KOPT-K1 (cell line): Measurements from ENCODE around the gene TSTD1.
"Not testable (repeated sequence)": the region's sequence is repeated elsewhere in the genome, so short reads cannot be mapped to it uniquely, and the experiment has no call there.

Experiments used
- H3K27ac ChIP-seq: fragments of 200-600 bp; sonication (generic); 2 replicates; pipeline ENCODE4 v1.5.1; 2016; ENCODE audit warnings: antibody characterized with exemption, mild to moderate bottlenecking, low read depth, low read length; ENCODE audit not compliant: poor library complexity, severe bottlenecking
- H3K36me3 ChIP-seq: fragments of 200-600 bp; sonication (generic); 2 replicates; pipeline ENCODE4 v1.5.1; 2017; ENCODE audit warnings: antibody characterized with exemption, mild to moderate bottlenecking, low read length, moderate library complexity; ENCODE audit not compliant: insufficient read depth
- H3K9me3 ChIP-seq: fragments of 200-600 bp; sonication (generic); 2 replicates; pipeline ENCODE4 v1.5.1; 2017; ENCODE audit warnings: antibody characterized with exemption, low read length, mild to moderate bottlenecking; ENCODE audit not compliant: insufficient read depth, poor library complexity, severe bottlenecking

Gene TSTD1

DNA sequence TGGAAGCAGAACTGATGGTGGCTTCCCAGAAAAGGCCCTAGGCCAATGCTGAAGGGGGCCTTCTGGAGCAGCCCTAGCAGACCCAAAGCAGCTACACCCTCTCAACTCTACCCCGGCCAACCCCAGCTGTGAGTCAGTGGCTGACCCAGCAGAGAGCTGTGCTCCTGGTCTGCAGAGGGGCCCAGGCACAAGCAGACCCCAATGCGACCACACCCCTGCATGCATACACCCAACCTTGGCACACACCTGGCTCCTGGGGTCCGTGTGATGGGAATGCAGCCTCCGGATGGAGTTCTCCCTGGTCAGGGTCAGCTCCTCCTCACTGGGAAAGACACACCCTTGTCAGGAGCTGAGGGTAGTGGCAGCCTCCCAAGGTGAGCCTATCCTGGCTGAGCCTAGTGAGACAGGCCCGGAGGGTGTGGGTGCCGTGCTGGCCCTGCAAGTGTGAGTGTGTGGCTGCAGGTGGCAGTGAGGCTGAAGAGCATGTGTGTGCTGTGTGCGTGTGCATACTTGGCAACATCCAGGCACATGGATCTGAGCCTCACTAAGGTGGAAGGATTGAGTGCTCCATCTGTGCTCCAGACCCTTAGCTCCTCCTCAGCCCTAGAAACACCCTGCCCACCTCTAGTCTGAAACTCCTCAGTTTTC, 34.8 kb upstream of the TSTD1 start:
- H3K9me3 ChIP-seq = no peaks in the 10 kb centered on the region
- H3K27ac ChIP-seq = peak overlapping the region; percentile 7
- H3K36me3 ChIP-seq = no peaks in the 10 kb centered on the region

DNA sequence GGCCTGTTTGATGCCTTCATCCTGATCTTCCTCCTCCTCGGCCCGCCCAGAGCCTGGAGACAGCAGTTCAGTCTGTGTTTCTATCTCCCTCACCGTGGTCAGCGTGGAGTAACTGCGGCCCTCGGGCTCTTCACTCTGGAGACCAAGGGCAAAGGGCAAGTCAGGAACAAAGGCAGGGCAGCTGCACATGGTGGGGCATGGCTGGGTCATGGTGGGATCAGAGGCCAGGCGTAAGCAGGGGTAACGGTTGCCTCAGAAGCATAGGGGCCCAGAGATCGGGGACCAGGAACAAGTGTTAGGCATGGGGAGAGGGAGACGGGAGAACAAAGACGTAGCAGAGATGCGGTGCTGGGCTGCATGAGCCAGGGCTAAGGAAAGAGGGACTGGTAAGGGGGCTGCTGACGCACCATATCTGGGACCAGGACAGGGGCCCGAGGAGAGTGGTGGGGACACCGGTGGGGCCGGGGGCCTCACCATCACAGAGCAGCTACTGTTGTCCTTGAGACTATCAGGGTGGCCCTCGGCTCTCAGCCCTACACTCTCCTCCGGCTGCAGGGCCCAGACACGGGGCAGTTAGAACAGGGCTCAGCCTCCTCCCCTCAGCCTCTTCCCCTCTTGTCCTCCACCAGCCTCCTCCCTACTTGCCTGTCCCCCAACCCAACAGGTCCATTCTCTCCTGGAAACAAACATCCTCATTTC, 34.1 kb upstream of the TSTD1 start:
- Histone ChIP-seq H3K36me3 (no peaks in the 10 kb centered on the region), H3K27ac (peak overlapping the region; percentile 7)

GRCh38 chr1:161071886-161072371, 33.2 kb upstream of the TSTD1 start:
- Histone ChIP-seq H3K9me3 (no peaks in the 10 kb centered on the region), H3K27ac (peak overlapping the region; percentile 0), H3K36me3 (peaks cover 3% of the 10 kb centered on the region)

More for the DNA sequence above, 34.1 kb upstream of the TSTD1 start:
- H3K9me3 ChIP-seq = no peaks in the 10 kb centered on the region

DNA sequence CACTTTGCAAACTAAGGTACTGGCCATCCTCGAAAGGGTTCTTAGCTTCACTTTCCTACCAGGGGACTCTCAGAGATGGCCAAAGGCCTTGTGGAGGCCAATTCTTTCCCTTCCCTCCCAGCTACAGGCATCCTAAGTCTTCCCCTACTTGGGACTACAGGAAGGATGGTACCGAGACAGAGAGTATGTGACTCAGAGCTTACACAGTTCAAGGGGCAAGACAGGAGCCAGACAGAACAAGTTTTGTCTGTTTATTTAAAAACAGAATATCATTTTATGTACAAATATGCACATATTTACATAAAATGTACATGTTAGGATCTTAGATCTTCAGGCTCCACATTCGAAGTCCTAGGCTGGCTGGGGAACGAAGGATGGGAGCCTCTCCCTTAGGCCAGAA, 32.0 kb upstream of the TSTD1 start:
- H3K27ac ChIP-seq = peak overlapping the region; percentile 98
- H3K9me3 ChIP-seq = no peaks in the 10 kb centered on the region
- peaks cover 14% of the 10 kb centered on the region for H3K36me3 ChIP-seq

DNA sequence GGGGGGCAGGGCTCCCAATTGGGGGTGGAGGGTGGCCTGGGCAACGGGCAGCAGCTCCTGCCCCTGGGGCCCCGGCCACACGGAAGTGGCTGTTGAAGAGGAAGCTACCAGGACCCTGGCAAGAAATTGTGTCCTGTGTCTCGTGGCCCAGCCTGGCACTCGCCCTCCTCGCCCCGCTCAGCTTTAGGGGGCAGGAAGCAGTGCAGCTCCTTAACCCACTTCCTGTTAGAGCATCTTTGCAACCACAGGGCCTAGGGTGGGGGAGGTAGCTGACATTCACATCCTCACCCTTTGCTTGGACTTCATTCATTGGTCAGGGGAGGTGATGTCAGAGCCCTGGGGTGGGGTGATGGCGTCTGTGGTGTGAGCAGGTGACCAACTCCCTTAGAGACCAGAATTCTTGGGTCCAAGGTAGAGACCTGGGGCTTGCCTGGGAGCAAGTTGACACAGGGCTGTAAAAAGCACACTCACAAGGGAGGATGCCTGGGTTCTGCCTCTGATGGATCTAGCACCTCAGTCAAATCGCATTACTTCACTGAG, 31.0 kb upstream of the TSTD1 start, which contains the start of gene ARHGAP30:
Gene ARHGAP30 (minus strand): TSS at position 161 of the 540 bp plus-strand sequence. CDS start 267 bp downstream, outside the sequence.
- Histone ChIP-seq H3K9me3 (no peaks in the 10 kb centered on the region), H3K36me3 (peaks cover 14% of the 10 kb centered on the region), H3K27ac (peak within 1 kb of the TSS; percentile 98)

DNA sequence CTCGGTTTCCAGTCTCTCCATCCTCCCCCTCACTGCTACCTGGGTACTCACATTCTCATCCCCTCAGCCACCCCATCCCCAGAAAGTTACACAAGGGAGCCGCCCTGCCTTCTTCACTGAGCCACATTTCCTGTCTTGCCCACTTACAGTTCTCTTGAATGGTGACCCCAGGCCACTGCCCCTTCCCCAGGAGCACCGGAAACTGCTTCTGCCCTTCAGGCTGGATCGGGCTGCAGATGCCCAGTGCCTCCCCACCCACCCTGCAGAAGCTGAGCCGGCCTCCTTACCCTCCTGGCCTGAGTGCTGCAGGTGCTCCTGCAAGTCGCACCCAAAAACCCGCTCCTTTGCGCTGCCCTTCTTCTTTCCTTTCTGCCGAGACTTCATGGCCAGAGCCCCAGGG, 30.5 kb upstream of the TSTD1 start:
- H3K27ac ChIP-seq = peak overlapping the region; percentile 98
- peaks cover 19% of the 10 kb centered on the region for H3K36me3 ChIP-seq
- no peaks in the 10 kb centered on the region for H3K9me3 ChIP-seq

GRCh38 chr1:161068306-161069234, 29.8 kb upstream of the TSTD1 start:
- H3K9me3 ChIP-seq = no peaks in the 10 kb centered on the region
- H3K27ac ChIP-seq = peak overlapping the region; percentile 98
- peaks cover 26% of the 10 kb centered on the region for H3K36me3 ChIP-seq

DNA sequence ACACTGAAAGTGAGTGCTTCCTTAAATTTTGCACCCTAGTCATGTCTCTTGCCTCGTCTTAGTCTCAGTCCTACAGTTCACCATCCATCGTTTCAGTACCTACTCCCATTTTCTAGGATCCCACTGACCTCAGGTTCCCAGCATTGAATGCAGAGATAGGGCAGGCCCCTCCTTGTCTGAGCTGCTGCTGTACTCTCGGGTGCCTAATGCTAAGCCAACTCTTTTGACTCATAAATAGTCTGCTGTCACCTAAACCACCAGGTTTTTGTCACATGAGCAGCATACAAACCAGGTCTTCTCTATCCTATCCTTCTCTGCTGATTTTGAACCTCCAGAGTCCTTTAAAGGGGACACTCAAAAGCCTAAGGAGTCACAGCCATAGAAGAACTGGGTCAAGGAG, 27.9 kb upstream of the TSTD1 start:
- Histone ChIP-seq H3K36me3 (peaks cover 44% of the 10 kb centered on the region), H3K9me3 (no peaks in the 10 kb centered on the region), H3K27ac (no peak overlapping the region)

GRCh38 chr1:161065681-161066080, 26.9 kb upstream of the TSTD1 start:
- peaks cover 54% of the 10 kb centered on the region for H3K36me3 ChIP-seq
- H3K9me3 ChIP-seq, H3K27ac ChIP-seq: not testable (repeated sequence)

DNA sequence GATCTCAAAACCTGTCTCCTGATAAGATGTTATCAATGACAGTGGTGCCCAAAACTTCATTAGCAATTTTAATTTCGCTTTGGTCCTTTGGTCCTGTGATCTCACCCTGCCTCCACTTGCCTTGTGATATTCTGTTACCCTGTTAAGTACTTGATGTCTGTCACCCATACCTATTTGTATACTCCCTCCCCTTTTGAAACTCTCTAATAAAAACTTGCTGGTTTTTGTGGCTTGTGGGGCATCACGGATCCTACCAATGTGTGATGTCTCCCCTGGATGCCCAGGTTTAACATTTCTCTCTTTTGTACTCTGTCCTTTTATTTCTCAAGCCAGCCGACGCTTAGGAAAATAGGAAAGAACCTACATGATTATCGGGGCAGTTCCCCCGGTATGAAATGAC, 25.2 kb upstream of the TSTD1 start:
- not testable (repeated sequence) for H3K27ac ChIP-seq, H3K9me3 ChIP-seq
- peaks cover 70% of the 10 kb centered on the region for H3K36me3 ChIP-seq

- Histone ChIP-seq H3K27ac (no peak overlapping the region), H3K36me3 (peaks cover 83% of the 10 kb centered on the region), H3K9me3 (no peaks in the 10 kb centered on the region)
These were observed 22.7 kb upstream of the TSTD1 start for GRCh38 chr1:161061419-161061818.

DNA sequence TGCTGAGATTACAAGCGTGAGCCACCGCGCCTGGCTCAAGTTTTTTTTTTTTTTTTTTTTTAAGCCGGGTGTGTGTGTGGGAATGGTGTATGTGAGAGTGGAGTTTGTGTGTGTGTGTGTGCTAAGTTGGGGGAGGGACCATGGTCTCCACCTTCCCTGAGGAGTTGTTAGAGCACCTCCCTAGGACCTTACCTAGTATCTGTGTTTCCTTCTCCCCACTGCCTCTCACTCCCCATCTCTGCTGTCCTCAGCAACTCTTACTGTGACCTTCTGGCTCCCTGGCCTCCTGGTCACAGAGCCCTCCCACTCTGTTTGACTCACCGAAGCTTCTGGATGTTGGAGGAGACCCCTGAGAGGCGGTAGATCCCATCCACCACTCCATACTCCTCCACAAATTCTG, 20.5 kb upstream of the TSTD1 start:
- Histone ChIP-seq H3K9me3 (no peaks in the 10 kb centered on the region), H3K27ac (no peak overlapping the region), H3K36me3 (peaks cover 90% of the 10 kb centered on the region)

GRCh38 chr1:161054805-161055204, 16.0 kb upstream of the TSTD1 start:
- Histone ChIP-seq H3K9me3 (no peaks in the 10 kb centered on the region), H3K36me3 (peaks cover 92% of the 10 kb centered on the region), H3K27ac (no peak overlapping the region)

GRCh38 chr1:161054232-161054631, 15.5 kb upstream of the TSTD1 start:
- H3K27ac ChIP-seq = no peak overlapping the region
- no peaks in the 10 kb centered on the region for H3K9me3 ChIP-seq
- H3K36me3 ChIP-seq = peaks cover 92% of the 10 kb centered on the region

GRCh38 chr1:161052899-161053298, 14.1 kb upstream of the TSTD1 start:
- no peak overlapping the region for H3K27ac ChIP-seq
- H3K9me3 ChIP-seq = no peaks in the 10 kb centered on the region
- peaks cover 97% of the 10 kb centered on the region for H3K36me3 ChIP-seq
